Measurements from ENCODE around the gene PRKCB.
"Not testable (repeated sequence)": the region's sequence is repeated elsewhere in the genome, so short reads cannot be mapped to it uniquely, and the experiment has no call there.

DNA sequence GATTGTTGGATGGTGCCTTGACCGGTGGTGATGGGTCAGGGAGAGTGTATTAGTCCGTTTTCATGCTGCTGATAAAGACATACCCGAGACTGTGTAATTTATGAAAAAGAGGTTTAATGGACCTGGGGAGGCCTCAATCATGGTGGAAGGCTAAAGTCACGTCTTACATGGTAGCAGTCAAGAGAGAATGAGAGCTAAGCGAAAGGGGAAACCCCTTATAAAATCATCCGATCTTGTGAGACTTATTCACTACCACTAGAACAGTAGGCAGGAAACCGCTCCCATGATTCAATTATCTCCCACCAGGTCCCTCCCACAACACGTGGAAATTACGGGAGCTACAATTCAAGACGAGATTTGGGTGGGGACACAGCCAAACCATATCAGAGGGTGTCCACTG, 316.3 kb downstream of the PRKCB start:
- TF ChIP-seq, protein P1, sequence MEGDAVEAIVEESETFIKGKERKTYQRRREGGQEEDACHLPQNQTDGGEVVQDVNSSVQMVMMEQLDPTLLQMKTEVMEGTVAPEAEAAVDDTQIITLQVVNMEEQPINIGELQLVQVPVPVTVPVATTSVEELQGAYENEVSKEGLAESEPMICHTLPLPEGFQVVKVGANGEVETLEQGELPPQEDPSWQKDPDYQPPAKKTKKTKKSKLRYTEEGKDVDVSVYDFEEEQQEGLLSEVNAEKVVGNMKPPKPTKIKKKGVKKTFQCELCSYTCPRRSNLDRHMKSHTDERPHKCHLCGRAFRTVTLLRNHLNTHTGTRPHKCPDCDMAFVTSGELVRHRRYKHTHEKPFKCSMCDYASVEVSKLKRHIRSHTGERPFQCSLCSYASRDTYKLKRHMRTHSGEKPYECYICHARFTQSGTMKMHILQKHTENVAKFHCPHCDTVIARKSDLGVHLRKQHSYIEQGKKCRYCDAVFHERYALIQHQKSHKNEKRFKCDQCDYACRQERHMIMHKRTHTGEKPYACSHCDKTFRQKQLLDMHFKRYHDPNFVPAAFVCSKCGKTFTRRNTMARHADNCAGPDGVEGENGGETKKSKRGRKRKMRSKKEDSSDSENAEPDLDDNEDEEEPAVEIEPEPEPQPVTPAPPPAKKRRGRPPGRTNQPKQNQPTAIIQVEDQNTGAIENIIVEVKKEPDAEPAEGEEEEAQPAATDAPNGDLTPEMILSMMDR (conservative IDR thresholded peaks at IDR 0.05; ENCODE audit: low read length) = not testable (repeated sequence)
- TF ChIP-seq EZH2phosphoT487 (IDR thresholded peaks at IDR 0.05; ENCODE audit: borderline replicate concordance, low read depth, low read length) = not testable (repeated sequence)

Data from OCI-LY7 (cell line).